Esophagus mucosa (tissue), 1 donor: ENCODE data around the gene RSRP1. TPM values are rescaled to one million over a fixed set of nuclear protein-coding genes. Genes with fewer than 3 reads are reported as not detected.

Experiments
- ATAC-seq: fragments of 200-7000 bp; cut with Tn5 transposase; one replicate; pipeline ENCODE4 v1.9.1; 2020
- total RNA-seq: library from RNA; stranded (reverse); gene quantifications from one replicate; pipeline ENCODE4 v1.2.4, GENCODE V29; 2023
- donor health status: DM: yes; HTN: yes; CAD: no.

RSRP1 gene
- total RNA-seq, 1 donor from 2014 or later: 38.1 TPM

GRCh38 chr1:25217015-25217414, 30.2 kb downstream of the RSRP1 start:
- ATAC-seq: no peak

- ATAC-seq: no peak
Measured at GRCh38 chr1:25216123-25216522, 31.1 kb downstream of the RSRP1 start.

- no peak for ATAC-seq
Measured at GRCh38 chr1:25212725-25213124, 34.5 kb downstream of the RSRP1 start.

GRCh38 chr1:25210728-25211127, 36.5 kb downstream of the RSRP1 start:
- no peak for ATAC-seq

GRCh38 chr1:25209516-25209915, 37.7 kb downstream of the RSRP1 start:
- no peak for ATAC-seq

- ATAC-seq: no peak
Measured at GRCh38 chr1:25208561-25209222, 38.6 kb downstream of the RSRP1 start.

GRCh38 chr1:25208092-25208491, 39.2 kb downstream of the RSRP1 start:
- ATAC-seq: no peak

GRCh38 chr1:25206201-25206600, 41.1 kb downstream of the RSRP1 start:
- ATAC-seq: no peak

GRCh38 chr1:25205786-25206185, 41.5 kb downstream of the RSRP1 start:
- ATAC-seq: no peak

- ATAC-seq: peak; percentile 68
Measured at GRCh38 chr1:25204797-25205480, 42.3 kb downstream of the RSRP1 start.

GRCh38 chr1:25201006-25201405, 46.2 kb downstream of the RSRP1 start:
- no peak for ATAC-seq

- ATAC-seq: no peak
Measured at GRCh38 chr1:25199819-25200620, 47.2 kb downstream of the RSRP1 start.

GRCh38 chr1:25198663-25199252, 48.5 kb downstream of the RSRP1 start:
- no peak for ATAC-seq

GRCh38 chr1:25197982-25198662, 49.1 kb downstream of the RSRP1 start:
- peak; percentile 11 for ATAC-seq

GRCh38 chr1:25197235-25197975, 49.8 kb downstream of the RSRP1 start:
- no peak for ATAC-seq

GRCh38 chr1:25196830-25197229, 50.4 kb downstream of the RSRP1 start:
- no peak for ATAC-seq

GRCh38 chr1:25195835-25196234, 51.4 kb downstream of the RSRP1 start:
- ATAC-seq: no peak

- ATAC-seq: peak; percentile 88
Measured at GRCh38 chr1:25194572-25195020, 52.7 kb downstream of the RSRP1 start.

GRCh38 chr1:25194054-25194453, 53.2 kb downstream of the RSRP1 start:
- ATAC-seq: no peak

- no peak for ATAC-seq
Measured at GRCh38 chr1:25193229-25193628, 54.0 kb downstream of the RSRP1 start.
